Gastrocnemius medialis (tissue), 4 donors: ENCODE data around the gene DMRT2.

Experiments used
- CTCF ChIP-seq, 5 experiments: fragments of 450-650 bp in 3 of 5; fragments of 200-600 bp in 2 of 5; sonication (generic) in 2 of 5; IDR thresholded peaks in 4 of 5; conservative IDR thresholded peaks in 1 of 5; 1 replicate in 4 of 5; 2 replicates in 1 of 5; pipeline ENCODE4 v1.5.1; 2016 to 2019; ENCODE audit warnings: antibody characterized with exemption in 5 of 5, mild to moderate bottlenecking in 3 of 5, moderate library complexity in 3 of 5
- POLR2A ChIP-seq, 2 donors: fragments of 450-650 bp; IDR thresholded peaks; one replicate each; pipeline ENCODE4 v1.6.1; 2017; ENCODE audit warnings: antibody characterized with exemption in 2 of 2, mild to moderate bottlenecking in 2 of 2, moderate library complexity in 2 of 2

- TF ChIP-seq CTCF (IDR thresholded peaks at IDR 0.05 in 4 of 5, conservative IDR thresholded peaks at IDR 0.05 in 1 of 5), result no peak
- TF ChIP-seq POLR2A (IDR thresholded peaks at IDR 0.05), result no peak
Observed at GRCh38 chr9:1039589-1039988, 10.6 kb upstream of the DMRT2 start.
